Upper lobe of right lung (tissue), 1 donor: Measurements from ENCODE around the gene TMEM203. TPM values are rescaled to one million over a fixed set of nuclear protein-coding genes. Genes with fewer than 3 reads are reported as not detected.
A peak's percentile ranks its signal among the peaks of the same experiment; 100 is the strongest.

Experiments used
- ATAC-seq: fragments of 200-7000 bp; cut with Tn5 transposase; one replicate; pipeline ENCODE4 v1.9.1; 2020; ENCODE audit warnings: mild to moderate bottlenecking, moderate library complexity
- DNase-seq: peaks from one replicate; pipeline ENCODE4 v3.0.0-alpha.2; 2020
- H3K27ac ChIP-seq: fragments of 200-600 bp; one replicate; pipeline ENCODE4 v1.8.0; 2022
- H3K27me3 ChIP-seq: fragments of 200-600 bp; one replicate; pipeline ENCODE4 v1.8.0; 2022; ENCODE audit warnings: mild to moderate bottlenecking
- H3K36me3 ChIP-seq: fragments of 200-600 bp; one replicate; pipeline ENCODE4 v1.8.0; 2022
- H3K4me1 ChIP-seq: fragments of 200-600 bp; one replicate; pipeline ENCODE4 v1.8.0; 2022
- H3K4me3 ChIP-seq: fragments of 200-600 bp; one replicate; pipeline ENCODE4 v1.8.0; 2022; ENCODE audit warnings: mild to moderate bottlenecking
- H3K9me3 ChIP-seq: fragments of 200-600 bp; one replicate; pipeline ENCODE4 v1.8.0; 2022
- intact Hi-C: fragments of 100-400 bp; cut with DNase I; formaldehyde crosslinking; loops from one replicate; pipeline ENCODE4 v1.11.0; 2022
- total RNA-seq: library from RNA; stranded (reverse); fragmentation: NEBNext Ultra II Directional; extraction: Animal tissue kit (Norgen Biotek cat#: 25700); gene quantifications from one replicate; pipeline ENCODE4 v1.2.1, GENCODE V29; 2021
- TF ChIP-seq, protein P1 (sequence below): fragments of 200-600 bp; IDR thresholded peaks from one replicate; pipeline ENCODE4 v1.8.0; 2022; ENCODE audit warnings: antibody characterized with exemption
- donor health status: DM: no; HTN: yes; CAD: no; lungs with severe emphysema.

The TMEM203 gene
- total RNA-seq, 1 donor from 2014 or later: 28.7 TPM

DNA sequence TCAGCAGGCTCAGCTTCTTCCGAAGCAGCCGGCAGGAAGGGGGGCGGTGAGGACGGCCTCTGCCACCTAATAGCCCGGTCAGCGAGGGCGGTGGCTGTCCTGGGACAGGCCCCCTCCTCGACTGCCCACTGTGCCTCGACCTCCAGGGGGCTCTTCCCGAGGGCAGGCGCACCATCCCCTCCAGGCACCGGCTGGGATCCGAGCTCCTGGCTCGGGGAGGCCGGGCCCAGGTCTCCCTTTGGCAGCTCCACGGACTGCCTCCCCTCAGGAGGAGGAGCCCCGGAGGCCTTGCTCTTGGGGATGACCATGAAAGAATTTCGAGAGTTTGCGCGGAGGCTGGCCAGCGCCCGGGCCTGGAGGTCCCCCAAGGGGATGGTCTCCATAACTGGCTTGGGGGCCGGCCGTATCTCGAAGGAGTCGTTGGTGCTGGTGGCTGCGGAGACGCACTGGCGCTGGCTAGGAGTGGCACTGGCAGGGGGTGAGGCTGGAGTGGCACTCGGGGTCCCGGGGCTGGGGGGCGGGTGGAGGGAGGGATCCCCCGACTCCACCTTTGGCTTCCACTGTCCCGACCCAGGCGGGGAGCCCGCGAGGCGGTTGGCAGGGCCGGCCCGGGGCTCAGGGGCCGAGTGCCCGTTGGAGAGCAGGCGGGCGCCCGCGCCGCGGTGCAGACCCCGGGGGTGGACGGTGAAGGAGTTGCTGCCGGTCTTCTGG, 5.9 kb downstream of the TMEM203 start:
- no peak for ATAC-seq
- Histone ChIP-seq H3K27me3 (no peaks in the 10 kb centered on the region), H3K36me3 (no peaks in the 10 kb centered on the region), H3K27ac (peak overlapping the region; percentile 68), H3K9me3 (no peaks in the 10 kb centered on the region), H3K4me3 (peak overlapping the region; percentile 55), H3K4me1 (peaks cover 54% of the 10 kb centered on the region)
- intact Hi-C loops: no loop called here
- no peak for DNase-seq
- TF ChIP-seq, protein P1, sequence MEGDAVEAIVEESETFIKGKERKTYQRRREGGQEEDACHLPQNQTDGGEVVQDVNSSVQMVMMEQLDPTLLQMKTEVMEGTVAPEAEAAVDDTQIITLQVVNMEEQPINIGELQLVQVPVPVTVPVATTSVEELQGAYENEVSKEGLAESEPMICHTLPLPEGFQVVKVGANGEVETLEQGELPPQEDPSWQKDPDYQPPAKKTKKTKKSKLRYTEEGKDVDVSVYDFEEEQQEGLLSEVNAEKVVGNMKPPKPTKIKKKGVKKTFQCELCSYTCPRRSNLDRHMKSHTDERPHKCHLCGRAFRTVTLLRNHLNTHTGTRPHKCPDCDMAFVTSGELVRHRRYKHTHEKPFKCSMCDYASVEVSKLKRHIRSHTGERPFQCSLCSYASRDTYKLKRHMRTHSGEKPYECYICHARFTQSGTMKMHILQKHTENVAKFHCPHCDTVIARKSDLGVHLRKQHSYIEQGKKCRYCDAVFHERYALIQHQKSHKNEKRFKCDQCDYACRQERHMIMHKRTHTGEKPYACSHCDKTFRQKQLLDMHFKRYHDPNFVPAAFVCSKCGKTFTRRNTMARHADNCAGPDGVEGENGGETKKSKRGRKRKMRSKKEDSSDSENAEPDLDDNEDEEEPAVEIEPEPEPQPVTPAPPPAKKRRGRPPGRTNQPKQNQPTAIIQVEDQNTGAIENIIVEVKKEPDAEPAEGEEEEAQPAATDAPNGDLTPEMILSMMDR: no peak

DNA sequence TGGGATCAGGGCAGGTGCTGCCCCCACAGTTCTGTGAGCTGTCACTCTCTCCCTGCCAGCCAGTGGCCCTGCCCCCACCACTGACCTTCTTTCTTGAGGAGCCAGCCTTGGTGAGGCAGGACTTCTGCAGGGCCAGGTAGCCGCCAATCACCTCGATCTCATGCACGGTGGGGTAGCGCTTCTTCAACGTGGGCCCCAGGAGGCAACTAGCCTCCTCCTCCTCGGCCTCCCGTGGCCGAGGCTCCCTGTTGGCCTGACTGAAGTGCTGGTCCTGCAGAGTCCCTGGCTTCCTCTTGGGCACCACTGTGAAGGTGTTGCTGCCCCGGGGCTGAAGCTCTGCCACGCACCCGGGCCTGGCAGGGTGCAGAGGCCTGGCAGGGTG, 6.6 kb downstream of the TMEM203 start:
- H3K9me3 ChIP-seq: no peaks in the 10 kb centered on the region
- no peaks in the 10 kb centered on the region for H3K36me3 ChIP-seq
- peaks cover 47% of the 10 kb centered on the region for H3K4me1 ChIP-seq
- TF ChIP-seq, protein P1: no peak
- peak overlapping the region; percentile 55 for H3K4me3 ChIP-seq
- ATAC-seq: no peak
- peak overlapping the region; percentile 68 for H3K27ac ChIP-seq
- no peaks in the 10 kb centered on the region for H3K27me3 ChIP-seq
- intact Hi-C loops: no loop called here
- DNase-seq: no peak

DNA sequence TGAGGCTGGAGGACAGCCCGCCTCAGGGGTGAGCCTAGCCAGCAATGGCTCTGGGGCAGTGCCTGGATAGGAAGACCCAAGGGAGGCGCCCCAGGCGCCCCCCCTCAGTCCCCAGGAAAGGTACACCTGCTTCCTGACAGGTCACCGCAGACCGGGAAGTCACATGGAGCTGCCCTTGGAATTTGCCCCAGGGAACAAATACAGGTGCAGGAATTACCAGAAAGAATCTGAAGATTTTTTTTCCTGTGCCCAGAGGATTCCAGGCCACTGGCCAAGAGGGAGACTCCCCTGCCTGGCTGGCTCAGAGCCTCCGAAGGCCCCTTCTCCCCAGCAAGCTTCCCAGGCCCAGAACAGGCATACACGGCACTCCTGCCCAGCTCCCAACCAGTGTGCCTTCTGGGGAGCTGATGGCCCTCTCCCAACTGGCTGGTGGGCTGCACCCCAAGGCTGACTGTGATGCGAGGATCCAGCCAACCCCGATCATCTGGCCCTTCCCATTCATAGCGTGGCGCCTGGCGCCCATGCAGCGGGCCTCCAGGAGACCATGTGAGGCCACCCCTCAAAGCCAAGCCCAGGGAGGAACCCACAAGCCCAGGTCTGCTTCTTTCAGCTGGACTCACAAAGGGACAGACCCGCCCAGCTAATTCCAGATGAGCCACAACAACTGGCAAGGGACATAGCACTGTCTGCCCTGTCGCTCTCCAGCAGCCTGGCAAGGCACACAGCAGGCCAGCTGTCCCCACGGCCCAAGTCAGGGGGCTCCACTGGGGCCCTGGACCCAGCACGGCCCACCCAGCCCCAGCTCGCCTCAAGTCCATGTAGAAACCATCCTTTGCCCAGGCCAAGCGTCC, 7.2 kb downstream of the TMEM203 start:
- DNase-seq (peak; percentile 83), ATAC-seq (peak; percentile 35)
- no peaks in the 10 kb centered on the region for H3K9me3 ChIP-seq
- no peaks in the 10 kb centered on the region for H3K36me3 ChIP-seq
- H3K4me1 ChIP-seq: peaks cover 41% of the 10 kb centered on the region
- H3K27ac ChIP-seq: peak overlapping the region; percentile 68
- peak overlapping the region; percentile 55 for H3K4me3 ChIP-seq
- intact Hi-C loops: no loop called here
- H3K27me3 ChIP-seq: no peaks in the 10 kb centered on the region
- TF ChIP-seq, protein P1: no peak

DNA sequence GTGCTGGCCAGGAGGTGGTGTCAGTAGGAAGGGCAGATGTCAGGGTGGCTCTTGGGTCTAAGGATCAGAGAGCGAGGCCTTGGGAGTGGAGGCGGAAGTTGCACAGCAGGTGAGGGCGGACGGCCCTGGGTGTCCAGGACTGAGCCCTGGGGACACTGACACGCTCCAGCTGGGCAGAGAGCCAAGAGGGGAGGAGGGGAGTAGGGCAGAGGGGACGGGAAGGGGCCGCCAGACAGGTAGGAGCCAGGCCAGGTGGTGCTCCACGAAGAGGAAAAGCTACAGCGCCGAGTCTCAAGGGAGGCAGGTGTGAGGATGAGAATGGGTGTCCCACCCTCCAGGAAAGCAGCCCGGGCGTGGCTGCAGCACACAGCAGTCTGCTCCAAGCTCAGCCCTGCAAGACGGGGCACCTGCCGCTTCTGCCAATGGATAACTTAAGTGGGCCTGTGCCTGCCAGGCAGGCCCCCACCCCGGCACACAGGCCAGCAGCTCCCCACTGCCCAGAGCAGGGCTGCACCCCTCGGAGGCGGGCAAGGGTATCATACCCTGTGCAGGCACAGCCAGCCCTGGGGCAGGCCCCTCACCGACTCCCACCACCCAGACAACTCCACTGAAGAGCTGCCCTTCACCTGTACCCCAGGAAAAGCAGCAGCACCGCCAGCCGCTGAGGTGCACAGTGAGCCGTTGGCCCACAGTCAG, 9.8 kb downstream of the TMEM203 start:
- intact Hi-C loops: no loop called here
- Histone ChIP-seq H3K36me3 (peaks cover 15% of the 10 kb centered on the region), H3K27me3 (no peaks in the 10 kb centered on the region), H3K4me1 (peaks cover 28% of the 10 kb centered on the region), H3K9me3 (no peaks in the 10 kb centered on the region), H3K27ac (no peak overlapping the region), H3K4me3 (no peak overlapping the region)
- DNase-seq (no peak), ATAC-seq (no peak)
- TF ChIP-seq, protein P1: no peak

DNA sequence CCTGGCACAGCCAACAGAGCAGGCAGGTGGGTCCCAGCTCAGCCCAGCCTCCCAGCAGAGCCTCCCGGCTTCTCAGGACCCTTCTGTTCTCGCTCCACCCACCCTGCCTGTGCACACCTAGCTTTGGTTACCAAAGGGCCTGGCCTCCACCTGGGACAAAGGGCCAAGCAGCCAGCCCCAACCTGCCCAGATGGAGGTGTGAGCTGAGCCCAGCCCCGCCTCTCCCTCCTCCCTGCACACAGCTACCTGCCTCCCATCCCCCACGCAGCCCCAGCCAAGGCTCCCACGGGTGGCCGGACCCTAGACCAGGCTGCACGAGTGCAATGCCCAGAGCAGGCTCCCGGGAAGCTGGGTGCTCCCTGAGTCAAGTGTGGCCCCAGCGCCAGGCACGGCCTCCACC, 10.5 kb downstream of the TMEM203 start:
- no peaks in the 10 kb centered on the region for H3K9me3 ChIP-seq
- H3K27me3 ChIP-seq: no peaks in the 10 kb centered on the region
- DNase-seq: no peak
- no peak overlapping the region for H3K4me3 ChIP-seq
- peaks cover 34% of the 10 kb centered on the region for H3K4me1 ChIP-seq
- no peak for ATAC-seq
- peaks cover 22% of the 10 kb centered on the region for H3K36me3 ChIP-seq
- TF ChIP-seq, protein P1: no peak
- no peak overlapping the region for H3K27ac ChIP-seq
- intact Hi-C loops: no loop called here
